Nucleus accumbens (tissue), 56 donors: ENCODE data around the gene MYO16.
A peak's percentile ranks its signal among the peaks of the same experiment; 100 is the strongest.

Experiments
- DNase-seq, 56 donors: peaks; one replicate each; lab custom pipeline; 2025; lab: John Stamatoyannopoulos, UW

MYO16 gene

GRCh38 chr13:109096101-109096500 is 466.7 kb downstream of the MYO16 start:
- no peak for DNase-seq

DNA sequence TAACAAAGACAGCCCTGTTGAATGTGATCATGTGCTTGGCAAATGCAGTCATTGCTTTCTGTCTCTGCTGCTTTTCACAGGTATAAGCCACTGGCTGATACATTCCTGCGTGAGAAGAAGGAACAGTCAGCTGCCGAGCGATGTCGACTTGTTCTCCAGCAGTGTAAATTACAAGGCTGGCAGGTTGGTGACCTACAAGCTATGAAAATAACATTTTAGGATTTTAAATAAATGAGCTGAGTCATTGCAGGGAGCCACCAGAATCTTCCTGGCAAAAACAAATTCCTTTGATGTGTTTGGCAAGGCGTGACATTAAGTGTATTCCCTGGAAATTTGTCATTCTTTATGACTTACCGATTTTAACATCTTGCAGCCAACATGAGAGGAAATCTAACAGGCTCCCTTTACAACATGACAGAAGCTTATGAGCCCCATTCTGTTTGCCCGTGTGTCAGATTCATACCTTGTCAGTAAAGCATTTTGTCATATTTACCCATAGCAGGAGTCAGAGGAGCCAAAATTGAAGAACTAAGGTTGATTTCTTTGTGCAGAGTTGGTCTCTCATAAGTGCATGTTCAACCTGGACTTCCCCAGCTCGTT is 471.4 kb downstream of the MYO16 start:
- DNase-seq, result peak in 20 of 56 donors; percentile 1 to 45 (median 20)

GRCh38 chr13:109101550-109102144 is 472.2 kb downstream of the MYO16 start:
- peak in 2 of 56 donors; percentile 9 to 14 for DNase-seq

- no peak for DNase-seq
These were observed 476.5 kb downstream of the MYO16 start for GRCh38 chr13:109105899-109106298.

DNA sequence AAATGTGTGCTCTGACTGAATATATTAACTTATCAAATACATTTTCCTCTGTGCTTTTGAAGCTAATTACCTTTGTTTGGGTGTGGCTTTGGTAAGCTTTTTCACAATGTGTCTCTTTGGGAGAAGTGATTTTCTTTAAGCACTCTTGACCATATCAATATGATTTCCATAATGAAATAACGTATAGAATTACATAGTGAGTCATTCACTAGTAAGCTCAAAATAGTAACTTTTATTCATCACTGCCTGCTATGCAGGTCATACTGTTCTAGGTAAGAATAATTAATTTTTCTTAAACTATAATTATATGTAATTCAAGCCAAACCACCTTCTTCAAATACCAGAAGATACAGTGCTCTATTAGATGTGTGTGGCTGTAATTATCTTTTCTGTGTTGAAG is 480.7 kb downstream of the MYO16 start:
- DNase-seq, result no peak

DNA sequence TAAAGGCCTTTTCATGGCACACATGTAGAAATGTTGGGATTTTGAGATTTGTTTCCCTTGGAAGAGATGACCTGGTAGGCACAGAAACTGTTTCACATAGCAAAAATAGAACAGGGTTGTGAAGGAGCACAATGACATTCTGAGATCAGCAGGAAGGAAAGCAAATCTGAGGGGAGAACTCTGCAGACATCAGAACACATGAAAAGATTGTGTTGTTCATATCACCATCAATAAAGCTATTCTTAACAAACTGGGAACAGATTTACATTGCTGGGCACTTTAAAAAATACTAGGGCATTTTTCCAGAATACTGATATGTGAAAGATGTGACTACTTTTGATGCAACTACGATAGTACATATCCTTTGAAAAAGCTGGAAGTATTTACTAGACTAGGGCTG is 481.7 kb downstream of the MYO16 start:
- no peak for DNase-seq

DNA sequence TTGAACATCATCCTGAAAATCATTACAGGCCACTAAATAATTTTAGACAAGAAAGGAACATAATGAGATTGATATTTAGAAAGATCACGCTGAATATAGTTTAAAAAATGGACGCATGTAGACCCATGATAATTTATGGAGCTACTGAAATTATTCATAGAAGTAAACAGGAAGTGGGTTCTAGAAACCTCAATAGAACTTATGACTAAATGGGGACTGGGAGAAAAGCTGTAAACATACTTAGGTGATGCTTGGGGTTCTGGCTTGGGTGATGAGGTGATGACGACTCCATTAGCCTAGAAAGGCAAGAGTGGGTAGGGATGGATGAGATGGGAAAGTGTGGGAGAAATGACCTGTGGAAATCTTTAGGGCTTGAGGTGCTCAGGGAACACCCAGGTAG is 484.0 kb downstream of the MYO16 start:
- no peak for DNase-seq

DNA sequence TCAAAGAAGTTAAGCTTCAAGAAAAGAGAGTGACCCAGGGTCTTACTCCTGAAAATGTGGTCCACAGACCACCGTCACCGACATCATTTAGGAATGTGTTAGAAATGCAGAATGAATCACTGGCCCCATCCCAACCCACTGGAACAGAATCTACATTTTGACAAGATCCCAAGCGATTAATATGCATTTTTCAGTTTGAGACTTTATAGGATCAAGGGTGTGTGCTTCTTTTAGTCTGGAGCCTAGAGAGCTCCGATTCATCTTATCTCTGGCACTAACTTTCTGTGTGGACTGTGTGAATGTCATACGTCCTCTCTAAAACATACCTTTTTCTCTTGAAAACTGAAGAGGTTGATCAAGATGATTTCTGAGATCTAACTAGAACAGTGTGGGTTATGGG is 484.8 kb downstream of the MYO16 start:
- DNase-seq, result no peak

GRCh38 chr13:109114991-109115390 is 485.6 kb downstream of the MYO16 start:
- peak in 14 of 56 donors; percentile 3 to 70 (median 30) for DNase-seq

- DNase-seq, result no peak
These were observed 489.1 kb downstream of the MYO16 start for GRCh38 chr13:109118521-109118920.

- no peak for DNase-seq
These were observed 490.5 kb downstream of the MYO16 start for GRCh38 chr13:109119896-109120295.

GRCh38 chr13:109121826-109122225 is 492.4 kb downstream of the MYO16 start:
- DNase-seq, result no peak

GRCh38 chr13:109123971-109124370 is 494.6 kb downstream of the MYO16 start:
- no peak for DNase-seq

DNA sequence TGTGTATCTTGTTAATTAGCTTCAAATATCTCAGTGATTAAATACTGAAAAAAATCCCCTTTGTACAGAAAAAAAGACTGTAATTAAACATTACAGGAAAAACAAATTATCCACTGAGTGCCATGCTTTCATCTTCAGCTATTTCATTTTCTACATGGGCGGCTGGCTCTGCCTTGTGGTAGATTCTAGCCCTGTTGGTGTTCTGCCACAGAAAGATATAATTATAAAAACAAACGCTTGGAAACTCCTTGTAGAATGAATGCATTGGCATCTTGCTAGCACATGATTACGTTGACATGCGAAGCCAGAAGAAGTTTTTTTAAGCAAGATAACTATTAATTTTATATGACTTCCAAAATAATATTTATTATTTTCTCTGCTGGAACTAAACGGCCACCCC is 496.8 kb downstream of the MYO16 start:
- no peak for DNase-seq

- peak in 27 of 56 donors; percentile 2 to 69 (median 38) for DNase-seq
These were observed 497.7 kb downstream of the MYO16 start for GRCh38 chr13:109126891-109127641.

DNA sequence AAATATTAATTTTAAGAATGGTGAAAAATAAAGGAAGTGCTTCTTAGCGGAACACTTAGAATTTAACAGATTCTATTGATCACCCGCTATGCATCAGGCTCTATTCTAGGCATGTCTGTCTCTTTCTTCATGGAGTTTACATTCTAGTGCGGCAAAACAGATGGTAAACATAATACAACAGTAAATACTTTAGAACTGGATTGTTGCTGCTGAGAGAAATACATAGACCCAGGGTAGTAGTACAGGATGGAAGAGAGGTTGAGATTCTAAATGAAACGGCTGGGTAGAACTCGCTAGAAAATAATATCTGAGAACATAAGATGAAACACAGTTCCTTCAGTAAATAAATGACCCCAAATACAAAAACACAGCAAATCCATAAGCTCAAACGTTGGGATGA is 498.7 kb downstream of the MYO16 start:
- DNase-seq, result no peak

DNA sequence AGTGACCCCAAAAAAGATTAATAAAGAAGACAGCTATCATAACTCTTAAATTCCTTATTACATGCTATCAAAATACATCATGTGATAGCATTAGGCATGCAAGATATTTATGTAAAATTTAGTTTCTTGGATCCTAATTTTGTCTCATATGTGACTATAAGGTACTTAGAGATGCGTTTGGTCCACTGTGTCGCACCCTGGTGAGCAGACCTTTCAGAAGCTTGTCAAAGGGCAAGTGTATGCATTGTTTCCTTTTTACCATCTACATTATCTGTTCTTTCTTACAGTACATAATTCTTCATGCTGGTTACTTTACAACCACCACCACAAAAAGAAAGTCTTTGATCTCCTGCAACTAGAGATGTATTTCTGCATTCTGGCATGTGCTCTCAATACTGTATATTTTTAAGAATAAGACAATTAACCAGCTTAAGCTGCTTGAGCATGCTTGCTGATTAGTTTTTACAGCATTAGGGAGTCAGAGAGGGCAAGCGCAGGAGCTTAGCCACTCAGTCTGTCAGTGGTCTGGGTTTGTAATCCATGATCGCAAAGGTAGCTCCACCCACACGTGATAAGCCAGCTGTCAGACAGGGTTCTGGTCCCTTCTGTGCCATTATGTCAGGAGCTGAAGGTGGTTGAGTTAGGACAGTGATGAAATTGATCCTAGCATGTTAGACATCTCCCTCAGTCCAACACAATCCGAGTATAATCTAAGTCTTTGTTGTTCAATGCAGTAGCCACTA is 500.9 kb downstream of the MYO16 start:
- no peak for DNase-seq

DNA sequence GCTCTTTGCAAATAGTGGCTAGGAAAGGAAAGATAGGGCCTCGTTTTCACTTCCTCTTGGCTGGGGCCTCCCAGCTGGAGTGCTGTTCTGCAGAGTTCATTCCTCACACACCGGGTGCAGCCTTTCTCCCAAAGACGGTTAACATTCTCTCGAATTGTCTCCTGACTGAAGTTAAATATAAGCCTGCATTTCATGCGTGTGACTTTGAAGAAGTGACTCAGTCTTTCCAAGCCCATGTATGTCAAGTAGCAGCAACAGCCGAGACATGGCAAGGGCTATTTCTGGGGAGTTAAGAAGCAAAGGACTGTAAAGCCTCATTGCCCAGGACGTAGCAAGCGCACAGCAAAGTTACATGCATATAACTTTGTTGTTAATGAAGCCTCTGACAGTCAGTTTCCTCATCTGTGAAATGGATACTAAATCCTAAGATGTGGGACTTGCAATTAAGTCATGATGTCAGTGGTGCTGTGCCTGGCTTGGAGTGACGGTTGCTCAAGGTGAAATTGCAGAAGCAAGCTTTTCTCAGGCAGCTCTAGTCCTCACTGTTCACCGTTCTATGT is 502.4 kb downstream of the MYO16 start:
- peak in 1 of 56 donors; percentile 29 for DNase-seq

DNA sequence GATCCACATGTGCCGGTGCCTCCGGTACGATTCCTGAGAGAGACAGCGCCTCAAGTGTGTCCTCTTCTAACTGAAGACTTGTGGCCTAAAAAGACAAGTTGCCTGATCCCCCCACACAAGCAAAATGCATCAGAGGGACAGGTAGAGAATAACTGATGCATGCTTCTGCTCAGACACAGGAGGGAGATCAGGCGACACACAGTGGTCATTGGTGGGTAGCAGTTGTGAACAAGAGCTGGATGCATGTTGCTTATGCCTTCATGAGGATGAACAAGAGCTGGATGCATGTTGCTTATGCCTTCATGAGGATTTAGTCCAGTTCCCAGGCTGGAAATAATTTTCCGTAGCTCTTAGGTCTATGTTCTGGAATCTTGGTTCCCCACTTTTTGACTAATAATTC is 505.6 kb downstream of the MYO16 start:
- DNase-seq, result no peak

DNA sequence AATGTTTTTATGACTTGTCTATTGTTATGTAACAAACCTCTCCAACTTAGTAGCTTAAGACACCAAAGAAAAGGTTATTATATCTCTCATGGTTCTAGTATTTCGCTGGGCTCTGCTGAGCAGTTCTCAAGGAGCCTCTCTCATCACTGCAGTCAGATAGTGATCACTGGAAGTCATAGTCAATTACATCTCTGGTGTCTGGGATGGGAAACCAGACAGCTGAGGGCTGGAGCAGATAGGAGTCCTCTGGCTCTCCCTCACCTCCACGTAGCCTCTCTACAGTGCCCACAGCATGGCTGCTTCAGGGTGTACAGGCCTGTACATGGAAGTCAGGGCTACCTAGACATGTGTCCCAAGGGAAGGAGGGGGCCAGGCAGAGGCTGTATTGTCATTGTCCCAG is 507.5 kb downstream of the MYO16 start:
- no peak for DNase-seq

DNA sequence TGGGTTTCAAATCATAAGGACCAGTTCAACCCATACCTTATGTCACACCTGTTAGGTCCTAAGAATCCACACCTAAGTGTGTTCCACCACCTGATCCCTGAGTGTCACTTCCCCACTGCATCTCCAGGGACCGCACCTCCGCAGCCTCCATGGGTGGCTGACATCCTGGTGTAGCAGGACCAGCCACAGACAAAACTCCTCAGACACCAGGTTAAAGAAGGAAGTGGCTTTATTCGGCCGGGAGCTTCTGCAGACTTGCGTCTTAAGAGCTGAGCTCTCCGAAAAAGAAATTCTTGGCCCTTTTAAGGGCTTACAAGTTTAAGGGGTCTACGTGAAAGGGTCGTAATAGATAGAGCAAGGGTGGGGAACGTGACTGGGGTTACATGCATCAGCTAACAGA is 509.9 kb downstream of the MYO16 start:
- DNase-seq, result no peak
